HepG2 (cell line): ENCODE measurements around the gene SBNO1. TPM values are rescaled to one million over a fixed set of nuclear protein-coding genes. Genes with fewer than 3 reads are reported as not detected.
A peak's percentile ranks its signal among the peaks of the same experiment; 100 is the strongest.

Source experiments
- CENPX ChIP-seq: sonication (generic); formaldehyde crosslinking; IDR thresholded peaks from 2 replicates; pipeline ENCODE4 v1.9.0; 2021; ENCODE audit warnings: mild to moderate bottlenecking, missing genetic modification reagents, moderate library complexity
- HDAC1 ChIP-seq: sonication (generic); formaldehyde crosslinking; IDR thresholded peaks from 2 replicates; pipeline ENCODE4 v1.5.1; 2020; ENCODE audit warnings: mild to moderate bottlenecking, missing genetic modification reagents
- HIVEP1 ChIP-seq: sonication (generic); formaldehyde crosslinking; IDR thresholded peaks from 2 replicates; pipeline ENCODE4 v1.4.0; 2020; ENCODE audit warnings: mild to moderate bottlenecking, missing genetic modification reagents
- HNF1A ChIP-seq, 2 experiments: sonication (generic) in 1 of 2; formaldehyde crosslinking in 1 of 2; IDR thresholded peaks; 2 replicates each; pipeline versions ENCODE4 v1.4.0 to v1.6.1; 2016 to 2020; ENCODE audit warnings: borderline replicate concordance in 1 of 2, low read depth in 1 of 2, mild to moderate bottlenecking in 1 of 2, missing genetic modification reagents in 1 of 2
- HNRNPH1 ChIP-seq: fragments of 200-400 bp; formaldehyde crosslinking; optimal IDR thresholded peaks from 2 replicates; pipeline ENCODE3; 2017; ENCODE audit warnings: mild to moderate bottlenecking, low read depth, low read length
- IKZF5 ChIP-seq: IDR thresholded peaks from 2 replicates; pipeline ENCODE4 v1.6.1; 2018; ENCODE audit warnings: missing genetic modification reagents, mild to moderate bottlenecking, missing compliant biosample characterization
- JUND ChIP-seq: sonication (generic); formaldehyde crosslinking; IDR thresholded peaks from 2 replicates; pipeline ENCODE4 v1.8.0; 2022; ENCODE audit warnings: mild to moderate bottlenecking, missing genetic modification reagents
- KMT2B ChIP-seq: IDR thresholded peaks from 2 replicates; pipeline ENCODE4 v1.6.1; 2016; ENCODE audit warnings: missing genetic modification reagents, missing compliant biosample characterization
- MATR3 ChIP-seq: sonication (generic); formaldehyde crosslinking; IDR thresholded peaks from 2 replicates; pipeline ENCODE4 v1.4.0; 2020; ENCODE audit warnings: missing genetic modification reagents
- MIER2 ChIP-seq: IDR thresholded peaks from 2 replicates; pipeline ENCODE4 v1.6.1; 2016; ENCODE audit warnings: missing biosample characterization, missing genetic modification reagents
- NAIF1 ChIP-seq: sonication (generic); formaldehyde crosslinking; IDR thresholded peaks from 2 replicates; pipeline ENCODE4 v1.5.0; 2020; ENCODE audit warnings: mild to moderate bottlenecking, missing genetic modification reagents, borderline replicate concordance
- PHF8 ChIP-seq: sonication (generic); formaldehyde crosslinking; IDR thresholded peaks from 2 replicates; pipeline ENCODE4 v1.5.0; 2020; ENCODE audit warnings: missing genetic modification reagents
- PLRG1 ChIP-seq: fragments of 450-650 bp; conservative IDR thresholded peaks from 2 replicates; pipeline ENCODE4 v1.6.1; 2016
- PRDM10 ChIP-seq: sonication (generic); formaldehyde crosslinking; IDR thresholded peaks from 2 replicates; pipeline ENCODE4 v1.4.0; 2020; ENCODE audit warnings: low read depth, missing genetic modification reagents
- SP2 ChIP-seq: sonication (generic); formaldehyde crosslinking; IDR thresholded peaks from 2 replicates; pipeline ENCODE4 v1.5.1; 2020; ENCODE audit warnings: mild to moderate bottlenecking, missing genetic modification reagents
- TAF1 ChIP-seq: sonication (generic); formaldehyde crosslinking; IDR thresholded peaks from 2 replicates; pipeline ENCODE4 v1.4.0; 2020; ENCODE audit warnings: missing genetic modification reagents
- TRAFD1 ChIP-seq: sonication (generic); formaldehyde crosslinking; IDR thresholded peaks from 2 replicates; pipeline ENCODE4 v1.5.1; 2020; ENCODE audit warnings: missing genetic modification reagents, mild to moderate bottlenecking, borderline replicate concordance
- ZBTB8A ChIP-seq: sonication (generic); formaldehyde crosslinking; IDR thresholded peaks from 2 replicates; pipeline ENCODE4 v1.4.0; 2020; ENCODE audit warnings: mild to moderate bottlenecking, low read depth, missing genetic modification reagents, borderline replicate concordance
- ZNF446 ChIP-seq: sonication (generic); formaldehyde crosslinking; IDR thresholded peaks from 2 replicates; pipeline ENCODE4 v1.5.0; 2020; ENCODE audit warnings: mild to moderate bottlenecking, missing genetic modification reagents
- ZSCAN29 ChIP-seq: sonication (generic); formaldehyde crosslinking; conservative IDR thresholded peaks from 2 replicates; pipeline ENCODE4 v1.4.0; 2020; ENCODE audit warnings: mild to moderate bottlenecking, missing genetic modification reagents
- polyA plus RNA-seq, 8 experiments: library from polyadenylated mRNA; depleted of rRNA in 3 of 8; stranded (reverse) in 7 of 8; unstranded in 1 of 8; fragments of >200 nt; fragmentation: Illumina TruSeq in 4 of 8; extraction: Trizol in 4 of 8; gene quantifications; 2 replicates each; pipeline versions ENCODE4 v1.2.1 to v1.2.3, GENCODE V29; 2011 to 2016; ENCODE audit warnings: low read depth in 4 of 8, missing spikeins in 1 of 8, mixed read lengths in 1 of 8; ENCODE audit not compliant: insufficient read depth in 1 of 8
- total RNA-seq, 5 experiments: library from RNA; depleted of rRNA; stranded (reverse); fragments of >200 nt; fragmentation: Illumina TruSeq; extraction: Trizol; gene quantifications; 2 replicates each; pipeline ENCODE4 v1.2.3, GENCODE V29; 2016; ENCODE audit warnings: low read depth in 1 of 5

Gene SBNO1
- total and polyA plus RNA-seq, 2 of the 13 experiments (the other 11 are each of a cell fraction or from before 2014, with no cell fraction given): 10.9 to 40.2 TPM

- TF ChIP-seq HDAC1 (CRISPR knock-in tag) (peak; percentile 49), MIER2 (CRISPR knock-in tag) (no peak; the same call in 1 of the 2 replicates), SP2 (CRISPR knock-in tag) (no peak), HNRNPH1 (no peak), TRAFD1 (no peak), ZBTB8A (CRISPR knock-in tag) (no peak), IKZF5 (CRISPR knock-in tag) (no peak; the same call in 1 of the 2 replicates), CENPX (CRISPR knock-in tag) (no peak), KMT2B (CRISPR knock-in tag) (no peak), NAIF1 (CRISPR knock-in tag) (no peak), HIVEP1 (no peak), PHF8 (CRISPR knock-in tag) (peak; percentile 31; the same call in 1 of the 2 replicates), HNF1A (IDR thresholded peaks at IDR 0.05; ENCODE audit: low read depth) (no peak), HNF1A (CRISPR knock-in tag; IDR thresholded peaks at IDR 0.05; ENCODE audit: borderline replicate concordance) (no peak; the same call in 1 of the 2 replicates), PLRG1 (no peak), MATR3 (CRISPR knock-in tag) (no peak), ZNF446 (CRISPR knock-in tag) (no peak), TAF1 (no peak), PRDM10 (CRISPR knock-in tag) (peak; percentile 88), ZSCAN29 (CRISPR knock-in tag) (0 out of 2 replicates have a peak, but pooled peaks have one; percentile 31), JUND (CRISPR knock-in tag) (0 out of 2 replicates have a peak, but pooled peaks have one; percentile 20)
Observed at GRCh38 chr12:123293178-123293760, 71.4 kb downstream of the SBNO1 start (continued).
